Measurements from ENCODE around the gene OXER1. TPM values are rescaled to one million over a fixed set of nuclear protein-coding genes. Genes with fewer than 3 reads are reported as not detected.
"Not testable (repeated sequence)": the region's sequence is repeated elsewhere in the genome, so short reads cannot be mapped to it uniquely, and the experiment has no call there.

The OXER1 gene
- total and polyA plus RNA-seq, 7 experiments from 2014 or later, result 0.12 to 3.0 (median 0.36) TPM; not detected in 3

DNA sequence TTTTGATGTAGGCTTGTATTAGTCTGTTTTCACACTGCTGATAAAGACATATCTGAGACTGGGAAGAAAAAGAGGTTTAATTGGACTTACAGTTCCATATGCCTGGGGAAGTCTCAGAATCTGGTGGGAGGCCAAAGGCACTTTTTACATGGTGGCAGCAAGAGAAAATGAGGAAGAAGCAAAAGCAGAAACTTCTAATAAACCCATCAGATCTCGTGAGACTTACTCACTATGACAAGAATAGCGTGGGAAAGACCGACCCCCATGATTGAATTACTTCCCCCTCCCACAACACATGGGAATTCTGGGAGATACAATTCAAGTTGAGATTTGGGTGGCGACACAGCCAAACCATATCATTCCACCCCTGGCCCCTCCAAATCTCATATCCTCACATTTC lies 32.6 kb downstream of the OXER1 start:
- H3K4me3 ChIP-seq (ENCODE audit: low read length); H3K4me3 Mint-ChIP-seq; DNase-seq; H3K4me1 Mint-ChIP-seq; CTCF ChIA-PET; H3K27ac ChIP-seq (ENCODE audit: low read depth, low read length); POLR2A ChIA-PET; H3K9me3 ChIP-seq (ENCODE audit: control insufficient read depth in 2 of 3, low read length in 3 of 3); intact Hi-C loops (cut with micrococcal nuclease); H3K27me3 Mint-ChIP-seq; H3K27me3 ChIP-seq (ENCODE audit: control insufficient read depth in 2 of 2, insufficient read depth in 2 of 2, low read length in 2 of 2); ATAC-seq; H3K4me1 ChIP-seq (ENCODE audit: control insufficient read depth in 2 of 2, insufficient read depth in 2 of 2, low read length in 2 of 2): not testable (repeated sequence)
- peaks cover 47 to 95% (median 85%) of the 10 kb centered on the region in 5 donors for H3K36me3 Mint-ChIP-seq
- peaks cover 7 to 63% (median 29%) of the 10 kb centered on the region in 11 donors for H3K9me3 Mint-ChIP-seq
- H3K27ac Mint-ChIP-seq, result peak overlapping the region in 1 of 9 donors; percentile 4
- peaks cover 0 to 20% (median 0%) of the 10 kb centered on the region in 3 experiments for H3K36me3 ChIP-seq (ENCODE audit: control insufficient read depth in 2 of 3, insufficient read depth in 3 of 3, low read length in 3 of 3)

DNA sequence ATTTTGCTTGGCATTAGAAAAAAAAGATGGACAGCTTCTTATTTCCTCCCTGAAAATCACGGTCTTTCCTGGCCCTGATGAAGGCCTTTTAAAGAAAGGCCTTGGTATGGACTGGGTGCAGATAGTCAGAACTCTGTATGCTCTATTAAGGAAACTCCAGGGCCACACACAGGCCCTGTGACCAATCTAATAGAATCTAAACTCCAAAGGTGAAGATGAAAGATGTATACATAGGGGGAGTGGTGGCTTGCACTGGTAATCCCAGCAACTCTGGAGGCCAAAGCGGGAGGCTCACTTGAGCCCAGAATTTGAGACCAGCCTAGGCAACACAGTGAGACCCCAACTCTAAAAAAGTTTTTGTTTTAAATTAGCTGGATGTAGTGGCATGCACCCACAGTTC lies 37.3 kb downstream of the OXER1 start:
- Histone ChIP-seq H3K4me1 (ENCODE audit: control insufficient read depth in 2 of 2, insufficient read depth in 2 of 2, low read length in 2 of 2) (no peaks in the 10 kb centered on the region), H3K36me3 (ENCODE audit: control insufficient read depth in 2 of 3, insufficient read depth in 3 of 3, low read length in 3 of 3) (peaks cover 0 to 34% (median 0%) of the 10 kb centered on the region in 3 experiments), H3K27ac (ENCODE audit: low read depth, low read length) (no peak overlapping the region), H3K4me3 (ENCODE audit: low read length) (no peak overlapping the region), H3K9me3 (ENCODE audit: control insufficient read depth in 2 of 3, low read length in 3 of 3) (no peaks in the 10 kb centered on the region), H3K27me3 (ENCODE audit: control insufficient read depth in 2 of 2, insufficient read depth in 2 of 2, low read length in 2 of 2) (no peaks in the 10 kb centered on the region)
- Mint-ChIP-seq H3K4me1 (peaks cover 0 to 12% (median 0%) of the 10 kb centered on the region in 7 donors), H3K36me3 (peaks cover 17 to 83% (median 73%) of the 10 kb centered on the region in 5 donors), H3K9me3 (peaks cover 0 to 27% (median 7%) of the 10 kb centered on the region in 11 donors), H3K4me3 (no peak overlapping the region), H3K27ac (no peak overlapping the region), H3K27me3 (no peaks in the 10 kb centered on the region)
- ChIA-PET CTCF (no interaction called here), POLR2A (no interaction called here)
- DNase-seq, result no peak
- intact Hi-C loops (cut with micrococcal nuclease), result no loop called here
- ATAC-seq, result no peak

DNA sequence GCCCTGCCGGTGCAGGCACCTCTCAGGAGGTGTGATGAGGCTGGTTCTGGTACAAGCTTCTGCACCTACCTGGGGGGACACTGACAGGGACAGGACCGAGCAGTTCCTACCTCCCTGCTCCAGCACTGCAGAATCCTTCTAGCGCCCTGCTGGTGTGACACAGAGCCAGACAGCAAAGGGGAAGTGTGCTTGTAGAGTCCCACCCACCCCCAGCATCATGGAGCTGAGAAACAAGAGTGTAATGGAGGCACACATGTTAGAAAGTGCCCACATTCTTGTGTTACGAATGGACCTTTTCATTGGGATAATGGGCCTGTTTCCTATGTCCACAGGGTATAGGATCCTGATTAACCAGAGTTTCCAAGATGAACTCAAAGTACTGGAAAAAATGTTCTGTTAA lies 38.3 kb downstream of the OXER1 start:
- H3K27ac ChIP-seq (ENCODE audit: low read depth, low read length), result no peak overlapping the region
- Mint-ChIP-seq H3K4me3 (no peak overlapping the region), H3K27ac (no peak overlapping the region), H3K4me1 (peaks cover 0 to 14% (median 0%) of the 10 kb centered on the region in 7 donors), H3K9me3 (peaks cover 0 to 20% (median 7%) of the 10 kb centered on the region in 11 donors), H3K36me3 (peaks cover 14 to 73% (median 63%) of the 10 kb centered on the region in 5 donors), H3K27me3 (no peaks in the 10 kb centered on the region)
- no peaks in the 10 kb centered on the region for H3K27me3 ChIP-seq (ENCODE audit: control insufficient read depth in 2 of 2, insufficient read depth in 2 of 2, low read length in 2 of 2)
- H3K4me1 ChIP-seq (ENCODE audit: control insufficient read depth in 2 of 2, insufficient read depth in 2 of 2, low read length in 2 of 2), result no peaks in the 10 kb centered on the region
- intact Hi-C loops (cut with micrococcal nuclease), result no loop called here
- CTCF ChIA-PET, result no interaction called here
- ATAC-seq (peak; percentile 54), DNase-seq (no peak)
- no peaks in the 10 kb centered on the region for H3K9me3 ChIP-seq (ENCODE audit: control insufficient read depth in 2 of 3, low read length in 3 of 3)
- H3K36me3 ChIP-seq (ENCODE audit: control insufficient read depth in 2 of 3, insufficient read depth in 3 of 3, low read length in 3 of 3), result peaks cover 0 to 34% (median 0%) of the 10 kb centered on the region in 3 experiments
- no peak overlapping the region for H3K4me3 ChIP-seq (ENCODE audit: low read length)
- POLR2A ChIA-PET, result no interaction called here

DNA sequence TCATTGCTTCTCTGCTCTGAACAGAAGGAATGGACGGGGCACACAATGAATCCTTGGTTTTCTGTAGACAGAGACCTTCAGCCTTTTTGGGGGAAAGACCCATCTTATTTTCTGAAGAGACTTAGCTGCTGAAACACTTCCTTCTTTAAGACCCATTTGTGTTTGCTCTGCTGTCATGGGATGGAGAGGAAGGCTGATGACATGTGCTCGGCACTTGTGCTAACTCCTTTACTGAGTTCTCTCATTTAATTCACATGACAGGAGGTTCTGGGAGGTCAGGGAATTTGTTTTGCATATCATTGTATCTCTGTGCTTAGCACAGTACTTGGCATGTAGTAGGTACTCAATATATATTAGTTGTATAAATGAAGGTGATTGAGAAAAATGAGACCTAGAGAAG lies 39.0 kb downstream of the OXER1 start:
- ATAC-seq (peak; percentile 30), DNase-seq (no peak)
- Mint-ChIP-seq H3K4me1 (peaks cover 0 to 14% (median 0%) of the 10 kb centered on the region in 7 donors), H3K27ac (no peak overlapping the region), H3K9me3 (peaks cover 0 to 14% (median 5%) of the 10 kb centered on the region in 11 donors), H3K4me3 (no peak overlapping the region), H3K27me3 (no peaks in the 10 kb centered on the region), H3K36me3 (peaks cover 14 to 66% (median 56%) of the 10 kb centered on the region in 5 donors)
- intact Hi-C loops (cut with micrococcal nuclease), result no loop called here
- no peaks in the 10 kb centered on the region for H3K4me1 ChIP-seq (ENCODE audit: control insufficient read depth in 2 of 2, insufficient read depth in 2 of 2, low read length in 2 of 2)
- H3K36me3 ChIP-seq (ENCODE audit: control insufficient read depth in 2 of 3, insufficient read depth in 3 of 3, low read length in 3 of 3), result peaks cover 0 to 34% (median 0%) of the 10 kb centered on the region in 3 experiments
- CTCF ChIA-PET, result no interaction called here
- H3K9me3 ChIP-seq (ENCODE audit: control insufficient read depth in 2 of 3, low read length in 3 of 3), result no peaks in the 10 kb centered on the region
- POLR2A ChIA-PET, result no interaction called here
- H3K4me3 ChIP-seq (ENCODE audit: low read length), result no peak overlapping the region
- H3K27ac ChIP-seq (ENCODE audit: low read depth, low read length), result no peak overlapping the region
- no peaks in the 10 kb centered on the region for H3K27me3 ChIP-seq (ENCODE audit: control insufficient read depth in 2 of 2, insufficient read depth in 2 of 2, low read length in 2 of 2)

- Histone ChIP-seq H3K9me3 (ENCODE audit: control insufficient read depth in 2 of 3, low read length in 3 of 3) (no peaks in the 10 kb centered on the region), H3K27me3 (ENCODE audit: control insufficient read depth in 2 of 2, insufficient read depth in 2 of 2, low read length in 2 of 2) (no peaks in the 10 kb centered on the region), H3K4me3 (ENCODE audit: low read length) (no peak overlapping the region), H3K4me1 (ENCODE audit: control insufficient read depth in 2 of 2, insufficient read depth in 2 of 2, low read length in 2 of 2) (no peaks in the 10 kb centered on the region), H3K27ac (ENCODE audit: low read depth, low read length) (no peak overlapping the region), H3K36me3 (ENCODE audit: control insufficient read depth in 2 of 3, insufficient read depth in 3 of 3, low read length in 3 of 3) (peaks cover 0 to 34% (median 0%) of the 10 kb centered on the region in 3 experiments)
- ChIA-PET POLR2A (no interaction called here), CTCF (no interaction called here)
- peaks cover 0 to 2% (median 0%) of the 10 kb centered on the region in 11 donors for H3K9me3 Mint-ChIP-seq
- H3K27me3 Mint-ChIP-seq, result no peaks in the 10 kb centered on the region
- H3K36me3 Mint-ChIP-seq, result peaks cover 13 to 55% (median 46%) of the 10 kb centered on the region in 5 donors
- no peak overlapping the region for H3K4me3 Mint-ChIP-seq
- H3K4me1 Mint-ChIP-seq, result peaks cover 0 to 14% (median 0%) of the 10 kb centered on the region in 7 donors
- no peak overlapping the region for H3K27ac Mint-ChIP-seq
- intact Hi-C loops (cut with micrococcal nuclease), result no loop called here
- ATAC-seq (no peak), DNase-seq (no peak)
Observed at GRCh38 chr2:42723465-42723864, 40.5 kb downstream of the OXER1 start.

DNA sequence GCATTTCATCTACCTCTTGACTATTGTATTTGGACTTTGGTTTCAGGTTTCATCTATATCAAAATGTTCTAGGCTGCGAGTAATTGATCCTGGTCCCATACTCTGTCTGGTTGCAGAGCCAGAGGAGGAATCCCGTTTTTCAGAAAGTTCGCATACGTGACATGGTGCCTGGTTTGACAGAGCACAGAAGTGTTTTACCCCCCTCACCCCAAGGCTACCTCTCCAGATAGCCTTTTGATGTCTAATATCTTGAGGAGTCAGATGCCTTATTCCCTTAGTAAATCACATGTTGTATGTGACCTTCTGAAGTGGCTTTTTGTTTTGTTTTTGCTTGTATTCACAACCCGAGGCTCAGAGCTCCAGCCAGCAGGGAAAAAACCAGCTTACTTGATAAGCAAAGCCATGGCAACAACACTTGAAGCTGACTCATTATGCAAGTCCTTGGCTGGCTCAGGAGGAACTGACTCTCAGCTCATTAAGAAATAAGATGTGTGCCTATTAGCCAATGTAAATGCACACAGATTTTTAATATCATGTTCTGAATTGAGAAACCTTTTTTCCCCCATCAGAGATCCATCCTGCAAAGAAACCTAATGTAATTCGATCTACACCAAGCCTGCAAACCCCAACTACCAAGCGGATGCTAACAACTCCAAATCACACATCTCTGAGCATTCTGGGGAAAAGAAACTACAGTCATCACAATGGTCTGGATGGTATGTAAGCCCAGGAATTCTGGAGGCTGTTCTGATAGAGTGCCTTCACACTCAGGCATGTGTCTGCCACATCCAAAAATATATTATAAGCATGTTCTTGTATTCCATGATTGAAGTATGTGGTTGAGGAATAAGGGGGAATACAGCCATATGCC lies 41.4 kb downstream of the OXER1 start:
- Mint-ChIP-seq H3K27me3 (no peaks in the 10 kb centered on the region), H3K4me3 (no peak overlapping the region), H3K4me1 (peaks cover 0 to 14% (median 0%) of the 10 kb centered on the region in 7 donors), H3K9me3 (no peaks in the 10 kb centered on the region), H3K27ac (peak overlapping the region in 1 of 9 donors; percentile 64), H3K36me3 (peaks cover 7 to 48% (median 37%) of the 10 kb centered on the region in 5 donors)
- H3K9me3 ChIP-seq (ENCODE audit: control insufficient read depth in 2 of 3, low read length in 3 of 3), result no peaks in the 10 kb centered on the region
- peaks cover 0 to 34% (median 0%) of the 10 kb centered on the region in 3 experiments for H3K36me3 ChIP-seq (ENCODE audit: control insufficient read depth in 2 of 3, insufficient read depth in 3 of 3, low read length in 3 of 3)
- POLR2A ChIA-PET, result interaction anchor here (0.5 kb wide), 1 partner anchor 1620 kb away, joined by 3 read pairs; no protein-coding TSS in a partner anchor
- DNase-seq, result peak in 1 of 9 donors; percentile 25
- intact Hi-C loops (cut with micrococcal nuclease), result no loop called here
- CTCF ChIA-PET, result interaction anchor here (0.8 kb wide), 1 partner anchor 70 kb away, joined by 3 read pairs; the partner anchor contains the start of gene HAAO
- no peak overlapping the region for H3K27ac ChIP-seq (ENCODE audit: low read depth, low read length)
- H3K27me3 ChIP-seq (ENCODE audit: control insufficient read depth in 2 of 2, insufficient read depth in 2 of 2, low read length in 2 of 2), result no peaks in the 10 kb centered on the region
- H3K4me1 ChIP-seq (ENCODE audit: control insufficient read depth in 2 of 2, insufficient read depth in 2 of 2, low read length in 2 of 2), result no peaks in the 10 kb centered on the region
- no peak overlapping the region for H3K4me3 ChIP-seq (ENCODE audit: low read length)
- peak; percentile 83 for ATAC-seq

Data from naive thymus-derived CD4-positive, alpha-beta T cell (primary cell).